H1 (cell line): Measurements from ENCODE around the gene HOMER2. TPM values are rescaled to one million over a fixed set of nuclear protein-coding genes. Genes with fewer than 3 reads are reported as not detected.

ENCODE experiments used
- CTCF ChIA-PET: fragments of 300-600 bp; sonication (Branson Sonifier 250); formaldehyde crosslinking; loops from one replicate; lab custom pipeline; 2021; ENCODE audit not compliant: partially characterized antibody; lab: Charles Lee
- POLR2A ChIA-PET: fragments of 300-600 bp; sonication (Branson Sonifier 250); formaldehyde crosslinking; loops from one replicate; lab custom pipeline; 2021; ENCODE audit warnings: inconsistent platforms; ENCODE audit not compliant: partially characterized antibody; lab: Charles Lee
- DNase-seq, 2 experiments: peaks; one replicate each; pipeline versions ENCODE4 v3.0.0 to v3.0.0-alpha.2; 2010 to 2022; ENCODE audit warnings: low spot score in 2 of 2, low read depth in 1 of 2, mixed read lengths in 1 of 2
- FAIRE-seq: peaks from 2 replicates; lab custom pipeline; 2011; peaks lifted over from hg19 to GRCh38; lab: Jason Lieb, UNC
- H2AFZ ChIP-seq: 2 replicates; pipeline ENCODE4 v1.8.1; 2012; ENCODE audit warnings: low read length, inconsistent platforms
- H2AK5ac ChIP-seq: 2 replicates; pipeline ENCODE4 v1.6.1; 2013; ENCODE audit warnings: low read depth, low read length
- H2BK120ac ChIP-seq: replicated peaks from 2 replicates; pipeline ENCODE3; 2013; ENCODE audit warnings: low read depth, low read length, inconsistent platforms
- H2BK12ac ChIP-seq: 2 replicates; pipeline ENCODE4 v1.6.1; 2013; ENCODE audit warnings: low read depth, low read length
- H2BK15ac ChIP-seq: 2 replicates; pipeline ENCODE4 v1.6.1; 2013; ENCODE audit warnings: low read length
- H2BK20ac ChIP-seq: 2 replicates; pipeline ENCODE4 v1.6.1; 2013; ENCODE audit warnings: low read length
- H2BK5ac ChIP-seq: 2 replicates; pipeline ENCODE4 v1.6.1; 2013; ENCODE audit warnings: low read depth, low read length
- H3K14ac ChIP-seq: 2 replicates; pipeline ENCODE4 v1.6.1; 2013; ENCODE audit warnings: inconsistent platforms; ENCODE audit not compliant: insufficient read length
- H3K18ac ChIP-seq: 2 replicates; pipeline ENCODE4 v1.6.1; 2013; ENCODE audit warnings: low read length; ENCODE audit errors: extremely low read depth
- H3K23ac ChIP-seq: 2 replicates; pipeline ENCODE4 v1.6.1; 2013; ENCODE audit warnings: inconsistent platforms; ENCODE audit not compliant: insufficient read length
- H3K23me2 ChIP-seq: 2 replicates; pipeline ENCODE4 v1.6.1; 2013; ENCODE audit warnings: low read depth, low read length
- H3K27ac ChIP-seq: 2 replicates; pipeline ENCODE4 v1.6.1; 2011; ENCODE audit warnings: low read depth, low read length, inconsistent platforms
- H3K27me3 ChIP-seq, 4 experiments: replicated peaks in 1 of 4; 1 replicate in 1 of 4; 2 replicates in 3 of 4; pipeline versions ENCODE4 v1.6.1 to v1.8.1; 2011 to 2013; ENCODE audit warnings: low read length in 3 of 4, mild to moderate bottlenecking in 3 of 4, inconsistent platforms in 2 of 4, mixed read lengths in 2 of 4, moderate library complexity in 1 of 4; ENCODE audit not compliant: control insufficient read depth in 3 of 4, insufficient read depth in 3 of 4; ENCODE audit errors: extremely low read depth in 1 of 4
- H3K36me3 ChIP-seq, 4 experiments: 2 replicates each; pipeline versions ENCODE4 v1.6.1 to v1.8.1; 2011 to 2013; ENCODE audit warnings: mild to moderate bottlenecking in 4 of 4, low read length in 3 of 4, moderate library complexity in 2 of 4, control low read depth in 1 of 4, inconsistent platforms in 1 of 4; ENCODE audit not compliant: insufficient read depth in 4 of 4, control insufficient read depth in 2 of 4
- H3K4ac ChIP-seq: replicated peaks from 2 replicates; pipeline ENCODE3; 2013; ENCODE audit warnings: low read length, low read depth, mixed read lengths, inconsistent platforms; ENCODE audit not compliant: insufficient read length
- H3K4me1 ChIP-seq, 4 experiments: replicated peaks in 1 of 4; 1 replicate in 1 of 4; 2 replicates in 3 of 4; pipeline versions ENCODE4 v1.6.1 to v1.8.1; 2011 to 2013; ENCODE audit warnings: low read length in 3 of 4, inconsistent platforms in 2 of 4, mixed read lengths in 1 of 4; ENCODE audit not compliant: insufficient read depth in 4 of 4, control insufficient read depth in 3 of 4
- H3K4me2 ChIP-seq, 2 experiments: 2 replicates each; pipeline versions ENCODE4 v1.6.1 to v1.8.1; 2011 to 2013; ENCODE audit warnings: low read depth in 2 of 2, low read length in 2 of 2, control low read depth in 1 of 2, inconsistent platforms in 1 of 2, mild to moderate bottlenecking in 1 of 2; ENCODE audit not compliant: insufficient read depth in 1 of 2
- H3K4me3 ChIP-seq, 4 experiments: fragments of 200-600, 300-600 bp in 1 of 4; sonication (generic), shearing (Covaris generic), sonication (Bioruptor Twin) in 1 of 4; 2 replicates each; pipeline versions ENCODE4 v1.5.1 to v1.8.1; 2011 to 2016; ENCODE audit warnings: low read length in 4 of 4, low read depth in 3 of 4, control low read depth in 2 of 4, inconsistent platforms in 2 of 4, mild to moderate bottlenecking in 2 of 4, mixed read lengths in 1 of 4, moderate library complexity in 1 of 4; ENCODE audit not compliant: insufficient read depth in 2 of 4; ENCODE audit errors: extremely low read depth in 1 of 4
- H3K56ac ChIP-seq: replicated peaks from 2 replicates; pipeline ENCODE3; 2013; ENCODE audit warnings: low read depth, mild to moderate bottlenecking, mixed read lengths, low read length, inconsistent platforms; ENCODE audit not compliant: insufficient read length
- H3K79me1 ChIP-seq: 2 replicates; pipeline ENCODE4 v1.6.1; 2013; ENCODE audit warnings: low read depth, low read length, control low read depth
- H3K79me2 ChIP-seq, 2 experiments: 2 replicates each; pipeline versions ENCODE4 v1.6.1 to v1.8.1; 2012 to 2013; ENCODE audit warnings: low read length in 2 of 2, mild to moderate bottlenecking in 2 of 2, inconsistent platforms in 1 of 2; ENCODE audit not compliant: insufficient read depth in 2 of 2, control insufficient read depth in 1 of 2
- H3K9ac ChIP-seq, 4 experiments: replicated peaks in 1 of 4; 1 replicate in 1 of 4; 2 replicates in 3 of 4; pipeline versions ENCODE4 v1.6.1 to v1.8.1; 2011 to 2013; ENCODE audit warnings: low read depth in 3 of 4, low read length in 3 of 4, control low read depth in 2 of 4, mild to moderate bottlenecking in 2 of 4, moderate library complexity in 2 of 4, inconsistent platforms in 1 of 4; ENCODE audit errors: extremely low read depth in 1 of 4
- H3K9me3 ChIP-seq, 2 experiments: 2 replicates each; pipeline versions ENCODE4 v1.6.1 to v1.8.1; 2012 to 2013; ENCODE audit warnings: mild to moderate bottlenecking in 2 of 2, moderate library complexity in 2 of 2, control low read depth in 1 of 2, inconsistent platforms in 1 of 2, low read depth in 1 of 2, low read length in 1 of 2, mixed read lengths in 1 of 2; ENCODE audit not compliant: insufficient read depth in 2 of 2
- H4K20me1 ChIP-seq, 2 experiments: replicated peaks in 1 of 2; 2 replicates each; pipeline versions ENCODE3 to v1.8.1; 2011 to 2013; ENCODE audit warnings: inconsistent platforms in 2 of 2, low read length in 2 of 2, mild to moderate bottlenecking in 1 of 2; ENCODE audit not compliant: insufficient read depth in 2 of 2, control insufficient read depth in 1 of 2
- H4K5ac ChIP-seq: 2 replicates; pipeline ENCODE4 v1.6.1; 2013; ENCODE audit warnings: low read length, low read depth, mixed read lengths, inconsistent platforms; ENCODE audit not compliant: insufficient read length
- H4K8ac ChIP-seq: 2 replicates; pipeline ENCODE4 v1.8.0; 2013; ENCODE audit warnings: mild to moderate bottlenecking, moderate library complexity, low read length, inconsistent platforms; ENCODE audit not compliant: insufficient read depth; ENCODE audit errors: extremely low read depth
- H4K91ac ChIP-seq: replicated peaks from 2 replicates; pipeline ENCODE3; 2013; ENCODE audit warnings: low read length, mixed read lengths, inconsistent platforms; ENCODE audit not compliant: insufficient read length
- ATF3 ChIP-seq: IDR thresholded peaks from 2 replicates; pipeline ENCODE4 v1.6.1; 2011; ENCODE audit warnings: low read depth, mild to moderate bottlenecking, low read length; ENCODE audit not compliant: insufficient read depth
- HDAC2 ChIP-seq, 2 experiments: fragments of 300-600 bp in 1 of 2; sonication (generic) in 1 of 2; IDR thresholded peaks; 2 replicates each; pipeline ENCODE4 v1.6.1; 2011 to 2012; ENCODE audit warnings: low read depth in 2 of 2, low read length in 2 of 2, mild to moderate bottlenecking in 2 of 2, moderate library complexity in 2 of 2, borderline replicate concordance in 1 of 2, inconsistent platforms in 1 of 2
- HDAC6 ChIP-seq: IDR thresholded peaks from one replicate; pipeline ENCODE4 v1.7.1; 2012; ENCODE audit warnings: low read depth, mild to moderate bottlenecking, inconsistent platforms, low read length, moderate library complexity
- KDM1A ChIP-seq: fragments of 200-600, 300-600 bp; sonication (generic); IDR thresholded peaks from 2 replicates; pipeline ENCODE4 v1.7.1; 2016; ENCODE audit warnings: mild to moderate bottlenecking, low read length, borderline replicate concordance
- MAFK ChIP-seq: IDR thresholded peaks from 2 replicates; pipeline ENCODE4 v1.6.1; 2012; ENCODE audit warnings: low read depth, mild to moderate bottlenecking, improper control_type of control experiment, low read length
- MAX ChIP-seq: IDR thresholded peaks from 2 replicates; pipeline ENCODE4 v1.6.1; 2012; ENCODE audit warnings: inconsistent platforms
- POLR2AphosphoS5 ChIP-seq: IDR thresholded peaks from 2 replicates; pipeline ENCODE4 v1.6.1; 2011; ENCODE audit warnings: low read depth, low read length
- POU5F1 ChIP-seq: IDR thresholded peaks from 2 replicates; pipeline ENCODE4 v1.6.1; 2011; ENCODE audit warnings: low read depth, mild to moderate bottlenecking, low read length, moderate library complexity
- RAD21 ChIP-seq, 2 experiments: IDR thresholded peaks in 1 of 2; conservative IDR thresholded peaks in 1 of 2; 2 replicates each; pipeline ENCODE4 v1.6.1; 2011; ENCODE audit warnings: low read depth in 2 of 2, low read length in 2 of 2, improper control_type of control experiment in 1 of 2, inconsistent platforms in 1 of 2, mild to moderate bottlenecking in 1 of 2, moderate library complexity in 1 of 2
- RFX5 ChIP-seq: IDR thresholded peaks from 2 replicates; pipeline ENCODE4 v1.6.1; 2011; ENCODE audit warnings: low read depth, low read length, improper control_type of control experiment, borderline replicate concordance
- SAP30 ChIP-seq: fragments of 300-600 bp; sonication (generic); IDR thresholded peaks from 2 replicates; pipeline ENCODE4 v1.7.1; 2012; ENCODE audit warnings: low read length, moderate library complexity, mild to moderate bottlenecking, inconsistent platforms; ENCODE audit not compliant: insufficient read depth, insufficient replicate concordance
- SP1 ChIP-seq: IDR thresholded peaks from 2 replicates; pipeline ENCODE4 v1.6.1; 2011; ENCODE audit warnings: low read depth, low read length
- TEAD4 ChIP-seq: IDR thresholded peaks from 2 replicates; pipeline ENCODE4 v1.6.1; 2012; ENCODE audit warnings: low read depth, low read length, inconsistent platforms, mixed read lengths
- WGBS, 2 experiments: shearing (Covaris generic) in 1 of 2; methylation state at CpG; one replicate each; pipeline versions ENCODE4 v1.1.6 to v1.1.7; 2013 to 2015; ENCODE audit warnings: low lambda C conversion rate in 2 of 2, mixed read lengths in 2 of 2, inconsistent platforms in 1 of 2, low coverage in 1 of 2, missing lambda C conversion rate in 1 of 2; ENCODE audit not compliant: insufficient replicate concordance in 2 of 2, insufficient coverage in 1 of 2, insufficient read length in 1 of 2; ENCODE audit errors: extremely low coverage in 1 of 2, missing lambda C conversion rate in 1 of 2; 5-methylcytosine and 5-hydroxymethylcytosine counted together
- polyA plus RNA-seq, 7 experiments: library from polyadenylated mRNA; depleted of rRNA in 3 of 7; stranded (reverse) in 5 of 7; unstranded in 2 of 7; fragments of >200 nt in 5 of 7; fragments of 200-250 nt in 2 of 7; gene quantifications; 1 replicate in 5 of 7; 2 replicates in 1 of 7; 4 replicates in 1 of 7; pipeline versions ENCODE4 v1.2.1 to v1.2.3, GENCODE V29; 2011 to 2013; ENCODE audit warnings: missing spikeins in 2 of 7, mixed read lengths in 2 of 7
- total RNA-seq: library from RNA; stranded (reverse); fragmentation: NEBNext Ultra II Directional; extraction: Animal tissue kit (Norgen Biotek cat#: 25700); gene quantifications from 2 replicates; pipeline ENCODE4 v1.2.1, GENCODE V29; 2021

The HOMER2 gene
- total and polyA plus RNA-seq, 2 of the 8 experiments (the other 6 are each of a cell fraction or from before 2014, with no cell fraction given) = 12.5 to 27.6 TPM

- Histone ChIP-seq H3K4me2 (no peak overlapping the region), H2BK5ac (no peak overlapping the region), H3K4me1 (peaks cover 2 to 8% (median 5%) of the 10 kb centered on the region in 4 experiments; a peak in 6 of 7 replicates), H3K9ac (no peak overlapping the region), H3K9me3 (no peaks in the 10 kb centered on the region), H2BK120ac (no peak overlapping the region), H3K79me1 (no peaks in the 10 kb centered on the region), H3K23ac (no peak overlapping the region), H4K20me1 (no peaks in the 10 kb centered on the region), H3K4me3 (no peak overlapping the region), H4K5ac (no peak overlapping the region), H3K4ac (no peak overlapping the region), H3K27me3 (no peaks in the 10 kb centered on the region), H3K18ac (no peak overlapping the region), H2AFZ (no peak overlapping the region), H3K23me2 (no peaks in the 10 kb centered on the region), H3K36me3 (no peaks in the 10 kb centered on the region), H3K27ac (no peak overlapping the region), H2BK20ac (no peak overlapping the region), H4K91ac (no peak overlapping the region), H4K8ac (no peak overlapping the region), H2BK12ac (no peak overlapping the region), H3K14ac (no peak overlapping the region), H2BK15ac (no peak overlapping the region; the same call in 1 of the 2 replicates), H3K79me2 (no peaks in the 10 kb centered on the region), H2AK5ac (no peak overlapping the region), H3K56ac (no peak overlapping the region)
- peak in 1 of 2 experiments; percentile 41 for DNase-seq
- no peak for FAIRE-seq
- CTCF ChIA-PET = interaction anchor here (0.7 to 1.5 kb wide), 5 partner anchors 14 to 365 kb away, joined by 3 to 4 read pairs (median 3); no protein-coding TSS in a partner anchor
- 84% methylated on average over 5 of the region's 5 CpGs; no CpG with 5 or more reads in 1 of the 2 experiments for WGBS, 2 experiments
- POLR2A ChIA-PET = no interaction called here
- TF ChIP-seq POU5F1 (no peak), KDM1A (no peak), TEAD4 (no peak), HDAC2 (IDR thresholded peaks at IDR 0.05; ENCODE audit: borderline replicate concordance in 1 of 2, low read depth in 2 of 2, low read length in 2 of 2) (no peak), MAFK (no peak), MAX (no peak), ATF3 (no peak), SP1 (no peak), SAP30 (no peak), RAD21 (IDR thresholded peaks at IDR 0.05 in 1 of 2, conservative IDR thresholded peaks at IDR 0.05 in 1 of 2; ENCODE audit: low read depth in 2 of 2, low read length in 2 of 2) (no peak), HDAC6 (no peak), POLR2AphosphoS5 (no peak), RFX5 (no peak)
These were observed 56.5 kb downstream of the HOMER2 start for GRCh38 chr15:82895983-82896382.
